Measurements from ENCODE around the gene DMC1.
"Not testable (repeated sequence)": the region's sequence is repeated elsewhere in the genome, so short reads cannot be mapped to it uniquely, and the experiment has no call there.

The DMC1 gene

DNA sequence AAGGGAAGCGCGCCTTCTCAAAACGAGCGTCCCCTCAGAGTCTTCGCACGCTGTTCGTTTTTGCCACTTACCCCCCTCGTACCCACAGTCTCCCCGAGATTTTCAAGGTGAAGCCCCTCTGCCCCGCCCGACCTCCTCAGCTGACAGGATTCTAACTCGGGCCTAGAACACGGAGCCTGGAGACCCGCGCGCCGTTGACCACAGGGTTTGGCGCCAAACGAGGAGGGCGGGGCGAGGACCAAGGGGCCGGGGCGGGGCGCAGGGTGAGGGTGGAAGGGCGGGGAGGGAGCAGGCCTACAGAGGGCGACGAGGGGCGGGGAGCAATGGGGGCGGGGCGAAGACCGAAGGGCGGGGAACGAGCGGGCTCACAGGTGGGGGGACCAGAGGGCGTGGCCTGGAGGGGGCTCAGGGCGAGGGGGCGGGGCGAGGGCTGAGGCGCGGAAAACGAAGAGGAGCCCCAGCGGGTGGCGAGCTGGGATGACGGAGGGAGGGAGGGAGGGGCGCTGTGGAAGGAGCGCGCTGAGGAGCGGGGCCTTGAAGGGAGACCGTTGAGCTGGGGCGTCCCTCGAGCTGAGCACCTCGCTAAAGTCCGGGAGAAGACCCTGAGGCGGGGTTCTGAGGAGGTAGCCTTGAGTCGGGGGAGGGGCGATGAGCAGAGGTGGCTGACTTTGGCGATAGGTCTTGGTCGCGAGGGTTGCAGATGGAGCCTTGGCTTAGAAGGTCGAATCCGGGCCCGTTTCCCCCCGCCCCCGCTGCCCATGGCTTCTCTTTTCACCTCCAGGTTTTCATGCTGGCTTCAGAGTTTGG, at the start of gene DMC1:
Gene DMC1, minus strand, starts transcription at position 212 of the 807 bp plus-strand sequence. CDS start 1,927 bp downstream, outside the sequence.
- peak; percentile 94 to 98 for DNase-seq (ENCODE audit: low read depth in 2 of 2)

GRCh38 chr22:38618682-38619081, 48.7 kb upstream of the DMC1 start:
- DNase-seq (ENCODE audit: low read depth in 2 of 2) = no peak

- DNase-seq (ENCODE audit: low read depth in 2 of 2) = no peak
Measured at GRCh38 chr22:38618258-38618657, 48.3 kb upstream of the DMC1 start.

DNA sequence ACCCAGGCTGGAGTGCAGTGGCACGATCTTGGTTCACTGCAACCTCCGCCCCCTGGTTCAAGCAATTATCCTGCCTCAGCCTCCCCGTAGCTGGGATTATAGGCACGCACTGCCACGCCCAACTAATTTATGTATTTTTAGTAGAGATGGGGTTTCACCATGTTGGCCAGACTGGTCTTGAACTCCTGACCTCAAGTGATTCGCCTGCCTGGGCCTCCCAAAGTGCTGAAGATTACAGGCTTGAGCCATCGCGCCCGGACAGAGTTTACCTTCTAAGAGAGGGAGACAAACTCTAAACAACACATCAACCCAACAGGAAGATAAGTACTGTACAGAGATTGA, 45.1 kb upstream of the DMC1 start:
- not testable (repeated sequence) for DNase-seq (ENCODE audit: low read depth in 2 of 2)

DNA sequence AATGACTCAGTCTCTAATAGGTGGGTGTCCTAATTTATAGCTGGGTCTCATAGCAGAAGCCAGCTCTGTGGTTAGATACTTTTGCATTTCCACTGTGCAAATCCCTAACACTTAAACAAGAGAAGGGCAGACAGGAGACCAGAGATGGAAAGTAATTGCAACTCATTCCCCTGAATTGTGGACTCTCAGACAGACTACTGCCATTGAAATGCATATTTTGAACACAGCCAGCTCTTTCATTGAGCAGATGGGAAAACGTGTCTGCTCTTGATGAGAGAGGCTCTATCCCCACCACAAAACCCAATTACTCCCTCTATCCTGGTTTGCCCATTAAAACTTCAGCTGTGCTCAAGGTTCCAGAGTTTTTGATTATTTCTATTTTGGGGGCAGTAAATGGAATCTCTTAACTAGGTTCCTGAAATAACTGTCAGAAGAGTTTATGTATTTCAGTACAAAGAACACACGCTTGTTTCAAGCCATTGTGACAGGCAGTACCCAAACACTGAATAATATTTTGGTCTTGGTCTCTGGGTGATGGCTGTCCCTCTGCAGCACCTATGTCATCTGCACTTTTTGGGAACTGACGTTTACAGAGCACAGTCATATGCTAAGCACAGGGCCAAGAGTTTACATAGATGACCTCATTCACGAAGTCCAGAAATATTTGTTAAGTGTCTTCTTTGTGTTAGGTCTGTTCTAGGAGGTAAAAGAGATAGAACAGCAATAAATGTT, 44.5 kb upstream of the DMC1 start:
- no peak for DNase-seq (ENCODE audit: low read depth in 2 of 2)

GRCh38 chr22:38613588-38613987, 43.6 kb upstream of the DMC1 start:
- no peak for DNase-seq (ENCODE audit: low read depth in 2 of 2)

DNA sequence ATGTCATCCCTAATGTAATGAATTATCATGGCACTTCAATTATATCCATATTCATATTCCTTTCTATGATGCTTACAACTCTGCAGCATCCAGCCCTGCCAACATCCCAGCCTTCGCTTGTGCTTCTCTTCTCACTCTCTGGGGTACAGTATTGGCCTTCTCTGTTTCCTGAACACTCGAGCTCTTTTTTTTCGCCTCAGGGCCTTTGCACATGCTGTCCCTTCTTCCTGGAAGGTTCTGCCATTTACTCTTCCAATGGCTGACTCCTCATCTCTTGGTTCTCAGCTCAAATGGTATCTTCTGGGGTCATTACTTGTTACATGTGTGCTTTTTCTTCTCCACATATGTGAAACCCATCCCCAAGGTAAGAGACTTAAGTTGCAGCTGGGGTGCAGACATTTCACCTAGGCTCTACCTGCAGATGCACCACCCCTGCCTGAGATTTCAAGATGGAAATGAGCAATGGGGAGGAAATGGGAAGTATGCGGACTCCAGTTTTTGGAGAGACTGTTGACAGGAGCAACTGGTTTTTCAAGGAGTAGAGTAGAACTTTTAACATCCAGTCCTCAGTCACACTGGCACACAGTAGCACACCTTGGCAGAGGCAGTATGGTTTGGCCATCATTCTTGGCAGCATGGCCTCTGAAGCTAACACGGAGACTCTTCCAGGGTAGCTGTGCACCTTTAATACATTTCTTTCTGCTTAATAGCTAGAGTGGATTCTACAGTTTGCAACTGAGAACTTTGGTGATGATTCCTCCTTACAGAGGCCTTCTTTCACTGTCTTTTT, 42.4 kb upstream of the DMC1 start:
- DNase-seq (ENCODE audit: low read depth in 2 of 2) = no peak

GRCh38 chr22:38611559-38611958, 41.6 kb upstream of the DMC1 start:
- DNase-seq (ENCODE audit: low read depth in 2 of 2) = no peak

DNA sequence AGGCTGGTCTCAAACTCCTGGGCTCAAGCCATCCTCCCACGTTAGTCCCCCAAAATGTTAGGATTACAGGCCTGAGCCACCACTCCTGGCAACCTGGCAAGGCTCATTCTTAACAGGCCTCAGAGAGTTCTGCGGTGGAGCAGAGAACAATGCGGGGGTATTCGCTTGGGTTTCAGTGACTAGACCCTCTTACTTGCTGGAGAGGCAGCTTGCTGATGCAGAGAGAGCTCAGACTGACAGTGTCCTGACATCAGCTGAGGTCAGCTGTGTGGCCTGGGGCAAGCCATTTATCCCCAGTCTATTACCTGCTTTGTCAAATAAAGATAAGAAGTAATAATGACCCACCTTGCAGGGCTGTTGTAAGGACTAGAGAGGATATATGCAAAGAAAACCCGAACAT, 40.3 kb upstream of the DMC1 start:
- DNase-seq (ENCODE audit: low read depth in 2 of 2) = no peak

- DNase-seq (ENCODE audit: low read depth in 2 of 2) = no peak
Measured at GRCh38 chr22:38608992-38609750, 39.2 kb upstream of the DMC1 start.

- DNase-seq (ENCODE audit: low read depth in 2 of 2) = no peak
Measured at GRCh38 chr22:38607680-38608079, 37.7 kb upstream of the DMC1 start.

DNA sequence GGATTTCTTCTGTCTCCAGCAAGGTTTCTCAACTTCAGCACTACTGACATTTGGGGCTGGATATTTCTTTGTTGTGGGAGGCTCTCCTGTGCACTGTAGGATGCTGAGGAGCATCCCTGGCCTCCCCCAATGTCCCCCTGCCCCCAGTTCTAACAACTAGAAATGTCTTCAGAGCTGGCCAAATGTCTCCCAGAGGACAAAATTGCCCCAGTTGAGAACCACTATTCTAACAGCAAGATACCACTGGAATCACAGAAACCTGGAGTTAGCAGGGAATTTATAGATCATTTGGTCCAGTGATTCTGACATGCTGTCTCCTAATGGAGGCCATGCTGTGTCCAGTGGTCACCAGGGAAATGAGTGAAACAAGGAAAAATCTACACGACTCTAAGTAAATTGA, 32.2 kb upstream of the DMC1 start:
- no peak for DNase-seq (ENCODE audit: low read depth in 2 of 2)

- no peak for DNase-seq (ENCODE audit: low read depth in 2 of 2)
Measured at GRCh38 chr22:38601221-38601764, 31.3 kb upstream of the DMC1 start.

DNA sequence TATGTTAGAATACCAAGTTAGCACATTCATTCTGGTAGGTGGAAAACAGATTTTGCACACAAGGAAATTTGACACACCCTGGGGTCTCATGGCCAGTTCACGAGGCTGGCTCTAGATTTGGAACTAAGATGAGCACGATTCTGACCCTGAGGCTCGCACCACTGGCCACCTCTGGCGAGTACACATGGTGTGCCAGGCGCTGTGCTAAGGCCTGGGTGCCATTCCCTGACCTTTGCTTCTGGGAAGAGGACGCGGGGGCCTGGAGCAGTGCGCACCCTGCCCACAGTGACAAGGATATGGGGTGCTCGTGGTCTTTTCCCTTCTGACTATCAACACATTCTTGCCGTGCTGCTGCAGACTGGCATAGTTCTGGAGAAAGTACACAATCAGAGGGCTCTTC, 29.5 kb upstream of the DMC1 start:
- DNase-seq (ENCODE audit: low read depth in 2 of 2) = no peak

GRCh38 chr22:38582923-38583322, 12.9 kb upstream of the DMC1 start:
- not testable (repeated sequence) for DNase-seq (ENCODE audit: low read depth in 2 of 2)

DNA sequence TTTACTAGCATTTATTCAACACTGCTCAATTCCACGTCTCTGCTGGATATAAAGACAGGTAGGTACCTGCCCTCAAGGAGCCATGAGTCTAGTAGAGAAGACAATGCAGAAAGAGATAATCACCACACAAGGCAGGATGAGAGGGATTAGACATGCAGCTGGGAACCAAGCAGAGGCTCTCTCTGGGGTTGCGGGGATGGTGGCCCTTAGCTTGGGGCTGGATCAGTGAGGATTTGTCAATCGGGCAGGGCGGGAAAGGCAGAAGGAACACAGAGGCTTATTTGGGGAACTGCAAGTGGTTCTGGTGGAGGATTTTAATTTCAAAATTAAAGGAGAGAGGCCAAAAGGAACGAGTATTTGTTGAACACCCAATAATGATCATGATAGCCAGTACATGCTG, 8.5 kb upstream of the DMC1 start:
- no peak for DNase-seq (ENCODE audit: low read depth in 2 of 2)

DNA sequence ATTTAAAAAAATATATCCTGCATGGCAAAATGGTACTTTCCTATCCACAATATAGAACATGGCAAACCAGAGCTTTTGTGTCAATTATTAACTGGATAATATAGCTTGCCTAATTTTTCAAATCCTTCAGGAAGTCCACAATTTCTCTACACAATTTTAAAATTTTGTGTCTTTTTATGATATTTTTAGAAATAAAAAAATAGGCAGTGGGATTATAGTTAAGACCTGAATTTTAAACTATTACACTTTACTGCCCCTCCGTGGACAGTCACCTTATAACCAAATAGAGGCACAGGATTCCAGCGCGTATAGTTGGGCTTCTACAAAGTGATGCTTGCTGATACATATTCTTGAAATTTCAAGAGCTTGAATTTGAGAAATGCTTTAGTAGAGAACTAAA, 2.1 kb upstream of the DMC1 start:
- peak in 1 of 2 donors; percentile 3 for DNase-seq (ENCODE audit: low read depth in 2 of 2)

GRCh38 chr22:38570779-38571364, 889 bp upstream of the DMC1 start:
- peak in 1 of 2 donors; percentile 2 for DNase-seq (ENCODE audit: low read depth in 2 of 2)

DNA sequence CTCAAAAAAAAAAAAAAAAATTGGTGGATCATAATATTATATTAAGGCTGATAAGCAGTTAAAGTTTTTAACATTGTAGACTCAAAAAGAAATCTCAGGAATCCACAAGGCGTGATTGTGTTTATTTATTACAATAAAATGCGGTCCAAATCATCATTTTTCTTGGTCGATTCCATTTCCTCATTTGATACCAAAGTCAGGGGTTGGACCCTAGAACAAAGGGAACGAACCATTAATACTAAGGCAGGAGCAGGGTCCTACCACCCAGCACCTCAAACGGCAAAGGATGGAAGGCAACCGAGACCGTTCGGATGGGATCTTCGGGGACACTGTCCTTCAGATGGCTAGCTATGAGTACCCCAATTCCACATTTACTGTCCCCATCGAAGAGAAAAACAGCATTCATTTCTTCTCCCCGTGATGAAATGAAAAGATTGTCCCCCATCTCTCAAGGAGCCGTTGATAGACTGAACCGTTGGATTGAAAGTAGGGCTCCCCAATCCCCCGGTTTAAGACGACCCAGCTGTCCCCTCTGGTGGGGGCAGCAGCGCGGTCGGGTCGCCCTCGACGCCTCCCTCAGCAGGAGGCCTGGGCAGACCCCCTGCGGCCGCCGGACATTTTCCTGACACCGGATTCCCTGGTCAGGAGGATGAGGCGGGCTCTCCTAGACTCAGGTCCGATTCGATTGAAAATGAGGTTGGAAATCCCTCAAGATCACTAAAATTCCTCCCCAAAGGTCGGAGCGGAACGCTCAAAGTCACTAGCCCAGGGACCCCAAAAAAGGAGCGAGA, 607 bp downstream of the DMC1 start:
- DNase-seq (ENCODE audit: low read depth in 2 of 2) = no peak

Data from stimulated activated CD8-positive, alpha-beta memory T cell treated with anti-CD3 and anti-CD28 coated beads, Interleukin-2, amount 100 ng/mL, for 1 hour (primary cell).